HG03520 (cell line): ENCODE results near the gene COL6A2.
"Not testable (repeated sequence)": the region's sequence is repeated elsewhere in the genome, so short reads cannot be mapped to it uniquely, and the experiment has no call there.

Experiments used
- ATAC-seq: cut with Tn5 transposase; IDR thresholded peaks from one replicate; pipeline ENCODE4 v1.9.1; 2021; ENCODE audit warnings: mild to moderate bottlenecking, moderate library complexity; ENCODE audit not compliant: unreplicated experiment

COL6A2 gene

GRCh38 chr21:46097336-46098293 lies at the start of gene COL6A2:
Gene COL6A2, plus strand, starts transcription at chr21:46098112.
- ATAC-seq = no peak

GRCh38 chr21:46048926-46049889 lies 48.7 kb upstream of the COL6A2 start:
- ATAC-seq = no peak

- ATAC-seq = no peak
These were observed 47.8 kb upstream of the COL6A2 start for GRCh38 chr21:46049890-46050667.

- no peak for ATAC-seq
These were observed 47.1 kb upstream of the COL6A2 start for GRCh38 chr21:46050668-46051378.

GRCh38 chr21:46051379-46051770 lies 46.5 kb upstream of the COL6A2 start:
- ATAC-seq = no peak

- ATAC-seq = no peak
These were observed 45.9 kb upstream of the COL6A2 start for GRCh38 chr21:46051821-46052675.

- no peak for ATAC-seq
These were observed 44.9 kb upstream of the COL6A2 start for GRCh38 chr21:46052703-46053651.

GRCh38 chr21:46054031-46054430 lies 43.9 kb upstream of the COL6A2 start:
- no peak for ATAC-seq

- ATAC-seq = no peak
These were observed 43.4 kb upstream of the COL6A2 start for GRCh38 chr21:46054451-46054881.

GRCh38 chr21:46055863-46056281 lies 42.0 kb upstream of the COL6A2 start:
- ATAC-seq = no peak

GRCh38 chr21:46056450-46056903 lies 41.4 kb upstream of the COL6A2 start:
- no peak for ATAC-seq

- no peak for ATAC-seq
These were observed 40.7 kb upstream of the COL6A2 start for GRCh38 chr21:46057111-46057709.

- no peak for ATAC-seq
These were observed 40.1 kb upstream of the COL6A2 start for GRCh38 chr21:46057710-46058241.

GRCh38 chr21:46058431-46059145 lies 39.3 kb upstream of the COL6A2 start:
- no peak for ATAC-seq

- no peak for ATAC-seq
These were observed 38.7 kb upstream of the COL6A2 start for GRCh38 chr21:46059195-46059594.

GRCh38 chr21:46059711-46060455 lies 38.0 kb upstream of the COL6A2 start:
- ATAC-seq = not testable (repeated sequence)
